22Rv1 (cell line): ENCODE data around the gene RAD51B.

Source experiments
- CTCF ChIP-seq: fragments of 450-650 bp; IDR thresholded peaks from 2 replicates; pipeline ENCODE4 v1.5.1; 2017; ENCODE audit warnings: mild to moderate bottlenecking
- ZFX ChIP-seq: fragments of 450-650 bp; IDR thresholded peaks from 2 replicates; pipeline ENCODE4 v1.6.1; 2017; ENCODE audit warnings: antibody characterized with exemption, borderline replicate concordance

- TF ChIP-seq CTCF (no peak), ZFX (no peak)
Measured at GRCh38 chr14:68137704-68138619, 318.4 kb downstream of the RAD51B start.
